ENCODE data around the gene TMEM154. TPM values are rescaled to one million over a fixed set of nuclear protein-coding genes. Genes with fewer than 3 reads are reported as not detected.

TMEM154 gene
- total RNA-seq, 1 donor: 11.2 TPM

GRCh38 chr4:152590179-152591031, 89.4 kb downstream of the TMEM154 start:
- no peak for TF ChIP-seq CTCF (IDR thresholded peaks at IDR 0.05; ENCODE audit: insufficient read depth, low read depth, low read length)
- no peak overlapping the region for H3K4me3 ChIP-seq (ENCODE audit: low read depth, low read length)
- peak; percentile 100 for DNase-seq (ENCODE audit: low read depth)

GRCh38 chr4:152588869-152589268, 90.9 kb downstream of the TMEM154 start:
- no peak for TF ChIP-seq CTCF (IDR thresholded peaks at IDR 0.05; ENCODE audit: insufficient read depth, low read depth, low read length)
- DNase-seq (ENCODE audit: low read depth): no peak

GRCh38 chr4:152587127-152587526, 92.7 kb downstream of the TMEM154 start:
- TF ChIP-seq CTCF (IDR thresholded peaks at IDR 0.05; ENCODE audit: insufficient read depth, low read depth, low read length): no peak

More at GRCh38 chr4:152588869-152589268, 90.9 kb downstream of the TMEM154 start:
- no peak overlapping the region for H3K4me3 ChIP-seq (ENCODE audit: low read depth, low read length)

GRCh38 chr4:152586668-152587067, 93.1 kb downstream of the TMEM154 start:
- DNase-seq (ENCODE audit: low read depth): no peak
- no peak for TF ChIP-seq CTCF (IDR thresholded peaks at IDR 0.05; ENCODE audit: insufficient read depth, low read depth, low read length)
- H3K4me3 ChIP-seq (ENCODE audit: low read depth, low read length): no peak overlapping the region

More at GRCh38 chr4:152587127-152587526, 92.7 kb downstream of the TMEM154 start:
- no peak overlapping the region for H3K4me3 ChIP-seq (ENCODE audit: low read depth, low read length)
- no peak for DNase-seq (ENCODE audit: low read depth)

- peak overlapping the region; percentile 27 for H3K4me3 ChIP-seq (ENCODE audit: low read depth, low read length)
- peak; percentile 82 for DNase-seq (ENCODE audit: low read depth)
- TF ChIP-seq CTCF (IDR thresholded peaks at IDR 0.05; ENCODE audit: insufficient read depth, low read depth, low read length): no peak
These were observed 94.8 kb downstream of the TMEM154 start for GRCh38 chr4:152585023-152585441.

- no peak overlapping the region for H3K4me3 ChIP-seq (ENCODE audit: low read depth, low read length)
- TF ChIP-seq CTCF (IDR thresholded peaks at IDR 0.05; ENCODE audit: insufficient read depth, low read depth, low read length): peak; percentile 38
- peak; percentile 94 for DNase-seq (ENCODE audit: low read depth)
These were observed 98.1 kb downstream of the TMEM154 start for GRCh38 chr4:152581536-152582160.

All from fibroblast of villous mesenchyme (primary cell).